Measurements from ENCODE around the gene THADA.

- no peak for TF ChIP-seq CTCF (optimal IDR thresholded peaks at IDR 0.05 in 1 of 3, IDR thresholded peaks at IDR 0.05 in 1 of 3, conservative IDR thresholded peaks at IDR 0.05 in 1 of 3; ENCODE audit: extremely low read depth in 1 of 3, insufficient read depth in 2 of 3, low read length in 3 of 3)
- no peak for TF ChIP-seq EZH2 (IDR thresholded peaks at IDR 0.05; ENCODE audit: low read length)
Measured at GRCh38 chr2:43419876-43420275, 176.0 kb downstream of the THADA start.

Data from keratinocyte (primary cell).